HCT116 (cell line): ENCODE data around the gene TRIP13.

Experiments
- CEBPB ChIP-seq: IDR thresholded peaks from 2 replicates; pipeline ENCODE4 v1.6.1; 2012; ENCODE audit warnings: low read depth
- CTCF ChIP-seq, 3 experiments: fragments of 200-600 bp in 1 of 3; sonication (generic) in 1 of 3; IDR thresholded peaks in 2 of 3; conservative IDR thresholded peaks in 1 of 3; 2 replicates each; pipeline ENCODE4 v1.5.1; 2012 to 2017; ENCODE audit warnings: low read depth in 2 of 3, low read length in 2 of 3, antibody characterized with exemption in 1 of 3, borderline replicate concordance in 1 of 3, control low read depth in 1 of 3, mild to moderate bottlenecking in 1 of 3, mixed read lengths in 1 of 3, mixed run types in 1 of 3, moderate library complexity in 1 of 3; ENCODE audit not compliant: insufficient read depth in 1 of 3
- EGR1 ChIP-seq: IDR thresholded peaks from 2 replicates; pipeline ENCODE4 v1.6.1; 2012; ENCODE audit warnings: low read depth
- EZH2 ChIP-seq: fragments of 200-600 bp; sonication (generic); IDR thresholded peaks from 2 replicates; pipeline ENCODE4 v1.6.1; 2017; ENCODE audit warnings: antibody characterized with exemption, mixed run types
- POLR2AphosphoS5 ChIP-seq: IDR thresholded peaks from 2 replicates; pipeline ENCODE4 v1.6.1; 2011; ENCODE audit warnings: mild to moderate bottlenecking, low read depth, low read length, moderate library complexity
- RAD21 ChIP-seq: IDR thresholded peaks from 2 replicates; pipeline ENCODE4 v1.6.1; 2012; ENCODE audit warnings: low read depth, mild to moderate bottlenecking
- SP1 ChIP-seq: IDR thresholded peaks from 2 replicates; pipeline ENCODE4 v1.6.1; 2012; ENCODE audit warnings: low read depth

GRCh38 chr5:936149-937144 is 43.8 kb downstream of the TRIP13 start:
- TF ChIP-seq CEBPB (no peak), EGR1 (no peak), RAD21 (no peak), SP1 (no peak), EZH2 (no peak), CTCF (IDR thresholded peaks at IDR 0.05 in 2 of 3, conservative IDR thresholded peaks at IDR 0.05 in 1 of 3; ENCODE audit: borderline replicate concordance in 1 of 3, insufficient read depth in 1 of 3, low read depth in 2 of 3, low read length in 2 of 3) (no peak), POLR2AphosphoS5 (no peak)
